ENCODE data around the gene STK32B.

DNA sequence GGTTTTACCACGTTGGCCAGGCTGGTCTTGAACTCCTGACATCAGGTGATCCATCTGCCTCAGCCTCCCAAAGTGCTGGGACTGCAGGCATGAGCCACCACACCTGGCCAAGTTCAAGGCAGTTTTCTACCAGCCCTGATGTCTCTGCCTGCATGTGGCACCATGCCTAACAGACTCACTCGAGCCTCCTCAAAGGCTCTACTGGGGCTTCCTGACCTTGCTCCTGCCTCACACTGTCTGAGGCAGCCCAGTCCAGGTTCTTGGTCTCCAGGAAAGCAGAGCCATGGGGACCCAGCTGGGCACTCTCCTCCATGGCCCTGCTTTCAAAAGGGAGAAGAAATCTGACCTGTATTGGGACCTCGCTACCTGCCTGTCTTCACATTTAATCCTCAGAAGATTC is 370.1 kb downstream of the STK32B start:
- TF ChIP-seq, protein P1, sequence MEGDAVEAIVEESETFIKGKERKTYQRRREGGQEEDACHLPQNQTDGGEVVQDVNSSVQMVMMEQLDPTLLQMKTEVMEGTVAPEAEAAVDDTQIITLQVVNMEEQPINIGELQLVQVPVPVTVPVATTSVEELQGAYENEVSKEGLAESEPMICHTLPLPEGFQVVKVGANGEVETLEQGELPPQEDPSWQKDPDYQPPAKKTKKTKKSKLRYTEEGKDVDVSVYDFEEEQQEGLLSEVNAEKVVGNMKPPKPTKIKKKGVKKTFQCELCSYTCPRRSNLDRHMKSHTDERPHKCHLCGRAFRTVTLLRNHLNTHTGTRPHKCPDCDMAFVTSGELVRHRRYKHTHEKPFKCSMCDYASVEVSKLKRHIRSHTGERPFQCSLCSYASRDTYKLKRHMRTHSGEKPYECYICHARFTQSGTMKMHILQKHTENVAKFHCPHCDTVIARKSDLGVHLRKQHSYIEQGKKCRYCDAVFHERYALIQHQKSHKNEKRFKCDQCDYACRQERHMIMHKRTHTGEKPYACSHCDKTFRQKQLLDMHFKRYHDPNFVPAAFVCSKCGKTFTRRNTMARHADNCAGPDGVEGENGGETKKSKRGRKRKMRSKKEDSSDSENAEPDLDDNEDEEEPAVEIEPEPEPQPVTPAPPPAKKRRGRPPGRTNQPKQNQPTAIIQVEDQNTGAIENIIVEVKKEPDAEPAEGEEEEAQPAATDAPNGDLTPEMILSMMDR (IDR thresholded peaks at IDR 0.05): no peak
- no peak for TF ChIP-seq POLR2A (IDR thresholded peaks at IDR 0.05)

All from heart left ventricle (tissue), 13 donors.